OCI-LY3 (cell line): ENCODE measurements around the gene F8.

Experiments
- CTCF ChIP-seq: fragments of 200-600, 300-600 bp; sonication (generic); IDR thresholded peaks from 2 replicates; pipeline ENCODE4 v1.5.1; 2014; ENCODE audit warnings: antibody characterized with exemption, low read length, low read depth
- EZH2phosphoT487 ChIP-seq: fragments of 200-600 bp; shearing (Covaris generic); IDR thresholded peaks from 2 replicates; pipeline ENCODE4 v1.6.1; 2018; ENCODE audit warnings: antibody characterized with exemption, mixed run types, low read depth

GRCh38 chrX:154902408-154902807 lies 120.1 kb downstream of the F8 start:
- TF ChIP-seq CTCF (no peak), EZH2phosphoT487 (no peak)
